ENCODE data around the gene USH1C. TPM values are rescaled to one million over a fixed set of nuclear protein-coding genes. Genes with fewer than 3 reads are reported as not detected.
A peak's percentile ranks its signal among the peaks of the same experiment; 100 is the strongest.

The USH1C gene
- total and polyA plus RNA-seq, 12 donors, result 0.14 to 16.9 (median 0.85) TPM; not detected in 2

- Histone ChIP-seq H3K4me1 (replicated peaks in 1 of 2) (no peaks in the 10 kb centered on the region), H3K4me3 (no peak overlapping the region), H3K27ac (no peak overlapping the region), H3K27me3 (no peaks in the 10 kb centered on the region), H3K9me3 (replicated peaks in 1 of 3) (no peaks in the 10 kb centered on the region), H3K36me3 (replicated peaks in 1 of 2) (no peaks in the 10 kb centered on the region)
- intact Hi-C loops (cut with DNase I), result no loop called here
- WGBS, 4 donors, result 91 to 97% (median 92%) methylated on average over 8 to 20 of the region's 20 CpGs
- peak in 1 of 7 donors; percentile 6 for DNase-seq
- TF ChIP-seq POLR2A (IDR thresholded peaks at IDR 0.05) (no peak), CTCF (IDR thresholded peaks at IDR 0.05) (no peak)
Observed at GRCh38 chr11:17572791-17573460, 28.7 kb upstream of the USH1C start.

GRCh38 chr11:17572359-17572690, 28.1 kb upstream of the USH1C start:
- WGBS, 4 donors, result 50 to 75% (median 64%) methylated on average over 3 of the region's 3 CpGs

GRCh38 chr11:17571431-17572358, 27.5 kb upstream of the USH1C start:
- Histone ChIP-seq H3K9me3 (replicated peaks in 1 of 3) (no peaks in the 10 kb centered on the region), H3K36me3 (replicated peaks in 1 of 2) (no peaks in the 10 kb centered on the region), H3K27me3 (no peaks in the 10 kb centered on the region), H3K4me3 (no peak overlapping the region), H3K4me1 (replicated peaks in 1 of 2) (no peaks in the 10 kb centered on the region), H3K27ac (no peak overlapping the region)
- intact Hi-C loops (cut with DNase I), result no loop called here
- 75 to 88% (median 81%) methylated on average over 14 of the region's 14 CpGs for WGBS, 4 donors
- DNase-seq, result no peak
- no peak for TF ChIP-seq CTCF (IDR thresholded peaks at IDR 0.05)
- no peak for TF ChIP-seq POLR2A (IDR thresholded peaks at IDR 0.05)

More at GRCh38 chr11:17572359-17572690, 28.1 kb upstream of the USH1C start:
- DNase-seq, result no peak
- H3K36me3 ChIP-seq (replicated peaks in 1 of 2), result no peaks in the 10 kb centered on the region
- no peaks in the 10 kb centered on the region for H3K4me1 ChIP-seq (replicated peaks in 1 of 2)
- H3K4me3 ChIP-seq, result no peak overlapping the region
- intact Hi-C loops (cut with DNase I), result no loop called here
- no peak overlapping the region for H3K27ac ChIP-seq
- H3K9me3 ChIP-seq (replicated peaks in 1 of 3), result no peaks in the 10 kb centered on the region
- no peaks in the 10 kb centered on the region for H3K27me3 ChIP-seq
- TF ChIP-seq CTCF (IDR thresholded peaks at IDR 0.05), result no peak
- no peak for TF ChIP-seq POLR2A (IDR thresholded peaks at IDR 0.05)

GRCh38 chr11:17570034-17570433, 25.8 kb upstream of the USH1C start:
- no peaks in the 10 kb centered on the region for H3K27me3 ChIP-seq
- 85 to 90% (median 87%) methylated on average over 17 to 23 of the region's 23 CpGs for WGBS, 4 donors
- no peak for DNase-seq
- no peak overlapping the region for H3K4me3 ChIP-seq
- TF ChIP-seq POLR2A (IDR thresholded peaks at IDR 0.05) (no peak), CTCF (IDR thresholded peaks at IDR 0.05) (no peak)
- H3K36me3 ChIP-seq (replicated peaks in 1 of 2), result no peaks in the 10 kb centered on the region
- H3K27ac ChIP-seq, result no peak overlapping the region
- intact Hi-C loops (cut with DNase I), result no loop called here
- H3K4me1 ChIP-seq (replicated peaks in 1 of 2), result no peaks in the 10 kb centered on the region
- no peaks in the 10 kb centered on the region for H3K9me3 ChIP-seq (replicated peaks in 1 of 3)

All from adrenal gland (tissue), 12 donors.